NT2/D1 (cell line): Measurements from ENCODE around the gene CBX1.

Experiments
- SUZ12 ChIP-seq: IDR thresholded peaks from 2 replicates; pipeline ENCODE4 v1.6.1; 2011; ENCODE audit not compliant: insufficient read length, insufficient read depth; ENCODE audit errors: extremely low read depth
- YY1 ChIP-seq: IDR thresholded peaks from 2 replicates; pipeline ENCODE4 v1.6.1; 2011; ENCODE audit not compliant: insufficient read length, insufficient read depth
- ZNF274 ChIP-seq: IDR thresholded peaks from 2 replicates; pipeline ENCODE4 v1.6.1; 2011; ENCODE audit warnings: mild to moderate bottlenecking, low read depth, low read length

- TF ChIP-seq YY1, result no peak
- TF ChIP-seq ZNF274, result no peak
- no peak for TF ChIP-seq SUZ12
These were observed 77.7 kb downstream of the CBX1 start for GRCh38 chr17:48023400-48024148.
